ENCODE measurements around the gene MED12L.
A peak's percentile ranks its signal among the peaks of the same experiment; 100 is the strongest.

- TF ChIP-seq ZNF444 (CRISPR knock-in tag; IDR thresholded peaks at IDR 0.05), result no peak
- TF ChIP-seq MTA2 (IDR thresholded peaks at IDR 0.05; ENCODE audit: low read depth), result no peak
- TF ChIP-seq ATF3 (IDR thresholded peaks at IDR 0.05), result peak; percentile 69
- TF ChIP-seq ATF3 (CRISPR knock-in tag; conservative IDR thresholded peaks at IDR 0.05), result no peak
- TF ChIP-seq LARP7 (IDR thresholded peaks at IDR 0.05), result no peak
Measured at GRCh38 chr3:151395806-151396205, 310.3 kb downstream of the MED12L start.

All from K562 (cell line).